ENCODE data around the gene RHEBL1.
A peak's percentile ranks its signal among the peaks of the same experiment; 100 is the strongest.

The RHEBL1 gene

DNA sequence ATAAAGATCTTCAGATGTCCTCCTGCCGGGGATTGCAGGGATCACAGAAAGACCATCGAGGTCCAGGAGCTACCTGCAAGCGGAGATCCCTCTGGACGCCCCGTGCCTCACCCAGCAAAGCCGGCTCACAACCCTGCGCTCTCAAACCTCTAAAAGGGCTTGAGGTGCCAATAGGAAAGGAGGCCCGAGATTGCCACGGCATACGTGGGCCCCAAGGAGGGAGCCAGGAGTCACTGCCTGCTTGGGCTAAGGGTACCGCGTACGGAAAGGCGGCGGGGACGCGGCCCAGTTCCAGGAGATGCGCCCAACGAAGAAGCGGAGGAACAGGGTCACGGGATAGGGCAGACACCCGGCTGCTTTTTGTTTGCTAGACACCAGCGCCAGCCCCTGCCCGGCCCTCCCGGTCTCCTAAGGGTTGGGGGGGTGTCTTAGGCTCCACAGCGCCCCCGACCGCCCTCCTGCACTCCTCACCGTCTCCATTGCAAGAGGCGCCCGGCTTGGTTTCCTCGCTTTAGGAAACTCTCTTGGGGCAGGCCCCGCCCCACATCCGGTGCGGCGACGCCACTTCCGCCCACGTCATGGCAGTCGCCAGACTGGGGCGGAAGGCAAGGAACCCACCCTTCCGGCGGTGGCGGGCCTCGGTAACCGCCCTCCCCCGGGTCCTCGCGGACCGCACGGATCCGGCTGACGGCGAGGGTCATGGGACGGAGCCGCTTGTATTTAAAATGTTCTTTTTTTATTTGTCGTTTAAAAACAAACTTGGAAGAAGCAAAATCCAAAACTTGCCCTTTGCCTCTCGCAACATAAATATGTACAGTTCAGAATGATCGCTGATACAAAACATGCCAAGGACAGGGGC, 51.3 kb downstream of the RHEBL1 start, which contains the start of gene PRKAG1:
PRKAG1 (minus strand) TSS at position 516 of the 859 bp plus-strand sequence; CDS start at position 480, 36 bp downstream.
- peak; percentile 99 for DNase-seq

DNA sequence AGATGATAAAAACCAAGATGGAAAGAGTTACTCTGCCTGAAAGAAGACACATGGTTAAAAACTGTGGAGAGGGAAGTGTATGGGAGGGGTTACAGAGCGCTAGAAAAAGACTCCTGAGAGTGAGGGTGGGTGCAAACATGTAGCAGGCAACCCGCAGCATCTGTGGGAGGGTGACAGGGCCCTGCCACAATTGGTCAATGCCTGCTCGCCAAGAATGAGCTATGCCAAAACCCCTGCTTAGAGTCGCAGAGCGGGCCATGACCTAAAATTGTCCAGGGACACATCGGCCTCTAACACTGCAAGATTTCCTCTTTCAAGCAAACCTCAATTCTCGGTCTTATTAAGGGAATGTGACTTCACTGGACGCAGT, 51.9 kb downstream of the RHEBL1 start:
- peak; percentile 73 for DNase-seq

DNA sequence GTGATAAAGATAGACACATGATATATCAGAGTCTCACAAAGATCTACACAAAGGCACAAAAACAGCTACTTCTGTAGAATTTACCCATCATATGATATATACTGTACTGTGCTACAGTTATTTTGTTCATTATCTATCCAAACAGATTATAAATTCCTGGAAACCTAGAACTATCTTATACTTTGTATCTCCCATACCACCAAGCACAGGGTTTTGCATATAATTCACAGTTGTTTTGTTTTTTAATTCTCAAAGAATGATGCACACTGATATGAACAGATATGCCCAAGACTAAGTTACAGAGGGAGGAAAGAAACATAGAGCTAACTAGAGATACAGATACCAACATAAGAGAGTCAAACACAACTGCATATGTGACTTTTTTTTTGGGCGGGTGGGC, 54.6 kb downstream of the RHEBL1 start:
- no peak for DNase-seq
